ENCODE data around the gene KIAA0586. TPM values are rescaled to one million over a fixed set of nuclear protein-coding genes. Genes with fewer than 3 reads are reported as not detected.

Gene KIAA0586
- total RNA-seq, 1 experiment from 2014 or later: 20.9 TPM

- H3K23me2 ChIP-seq (ENCODE audit: insufficient read length, low read depth, low read length, poor library complexity, severe bottlenecking): no peaks in the 10 kb centered on the region
- Mint-ChIP-seq H3K4me3 (no peak overlapping the region), H3K36me3 (ENCODE audit: insufficient read depth in 1 of 3, low read depth in 3 of 3) (peaks cover 15 to 45% (median 37%) of the 10 kb centered on the region in 3 experiments; a peak in 6 of 7 replicates), H3K4me1 (no peaks in the 10 kb centered on the region), H3K9me3 (no peaks in the 10 kb centered on the region; a peak in 2 of 5 replicates), H3K27me3 (ENCODE audit: low read depth) (no peaks in the 10 kb centered on the region), H3K27ac (no peak overlapping the region)
- no peak overlapping the region for H3K4ac ChIP-seq (ENCODE audit: low read depth, low read length)
- no peak overlapping the region for H4K5ac ChIP-seq (ENCODE audit: insufficient read length, low read depth, low read length)
- H3K27ac ChIP-seq (ENCODE audit: insufficient read length, low read depth, low read length): no peak overlapping the region
- H2BK120ac ChIP-seq (ENCODE audit: low read depth, low read length, poor library complexity, severe bottlenecking): no peak overlapping the region
- no peak for TF ChIP-seq CTCF (conservative IDR thresholded peaks at IDR 0.05)
- no peak overlapping the region for H3K14ac ChIP-seq (ENCODE audit: insufficient read depth, low read length)
- H3K27me3 ChIP-seq (ENCODE audit: insufficient read depth, low read length): no peaks in the 10 kb centered on the region
- no peak overlapping the region for H2BK20ac ChIP-seq (ENCODE audit: low read depth, low read length, poor library complexity, severe bottlenecking)
- no peak overlapping the region for H3K9ac ChIP-seq (ENCODE audit: extremely low read depth, insufficient read length, low read length)
- H3K56ac ChIP-seq (ENCODE audit: insufficient read length, low read depth, low read length): no peak overlapping the region
- H2BK5ac ChIP-seq (ENCODE audit: insufficient read length, low read length): no peak overlapping the region
- WGBS (ENCODE audit: extremely low coverage, insufficient read length, low lambda C conversion rate): no CpG with 5 or more reads among the region's 3 CpGs
- H2AK5ac ChIP-seq (ENCODE audit: insufficient read length, low read length): no peak overlapping the region
- H3K79me2 ChIP-seq (ENCODE audit: insufficient read depth, low read length): no peaks in the 10 kb centered on the region
- no peak overlapping the region for H3T11ph ChIP-seq (ENCODE audit: low read length)
- H2AFZ ChIP-seq (ENCODE audit: low read length): no peak overlapping the region
- no peak overlapping the region for H4K8ac ChIP-seq (replicated peaks; ENCODE audit: insufficient read length, low read depth, low read length)
- H4K20me1 ChIP-seq (ENCODE audit: control insufficient read depth, insufficient read depth, insufficient read length): no peaks in the 10 kb centered on the region
- no peak overlapping the region for H3K18ac ChIP-seq (ENCODE audit: insufficient read length, low read depth, low read length)
- H4K91ac ChIP-seq (ENCODE audit: insufficient read length, low read depth, low read length): no peak overlapping the region
- H2BK15ac ChIP-seq (ENCODE audit: low read depth, low read length): no peak overlapping the region
- no peak for DNase-seq
- no peaks in the 10 kb centered on the region for H3K9me3 ChIP-seq (ENCODE audit: control insufficient read depth, low read depth, low read length)
- H3K23ac ChIP-seq (ENCODE audit: insufficient read length, low read depth, low read length): no peak overlapping the region
- no peaks in the 10 kb centered on the region for H3K4me1 ChIP-seq (ENCODE audit: insufficient read depth, low read length)
- H2BK12ac ChIP-seq (ENCODE audit: insufficient read length, low read depth, low read length): no peak overlapping the region
- H3K79me1 ChIP-seq (ENCODE audit: insufficient read depth, low read depth, low read length, poor library complexity, severe bottlenecking): peaks cover 5% of the 10 kb centered on the region
- no peak overlapping the region for H3K4me2 ChIP-seq (ENCODE audit: insufficient read depth, insufficient read length, low read length)
Observed at GRCh38 chr14:58408681-58409215, 18.8 kb upstream of the KIAA0586 start.
